RWPE2 (cell line): Measurements from ENCODE around the gene TSPAN5.

ENCODE experiments used
- ATAC-seq: fragments of 200-7000 bp; cut with Tn5 transposase; 3 replicates; pipeline ENCODE4 v1.9.1; 2021; ENCODE audit warnings: low read depth
- DNase-seq: peaks from one replicate; pipeline ENCODE4 v3.0.0-alpha.2; 2020; ENCODE audit warnings: low spot score
- H3K27ac ChIP-seq: fragments of 450-650 bp; 2 replicates; pipeline ENCODE4 v1.5.1; 2017; ENCODE audit warnings: mild to moderate bottlenecking; ENCODE audit not compliant: poor library complexity, severe bottlenecking
- H3K27me3 ChIP-seq: fragments of 250-450 bp; sonication (Bioruptor Pico); 2 replicates; pipeline ENCODE4 v1.5.1; 2021; ENCODE audit warnings: mild to moderate bottlenecking, moderate library complexity; ENCODE audit not compliant: insufficient read depth, poor library complexity, severe bottlenecking
- H3K36me3 ChIP-seq: fragments of 250-450 bp; sonication (Bioruptor Pico); 2 replicates; pipeline ENCODE4 v1.5.1; 2020; ENCODE audit warnings: low read depth, mild to moderate bottlenecking, moderate library complexity
- H3K4me1 ChIP-seq: fragments of 250-450 bp; sonication (Bioruptor Pico); 2 replicates; pipeline ENCODE4 v1.5.1; 2021; ENCODE audit warnings: mild to moderate bottlenecking, moderate library complexity; ENCODE audit not compliant: insufficient read depth, poor library complexity, severe bottlenecking
- H3K4me3 ChIP-seq: fragments of 250-450 bp; sonication (Bioruptor Pico); 2 replicates; pipeline ENCODE4 v1.5.1; 2021; ENCODE audit warnings: mild to moderate bottlenecking, moderate library complexity; ENCODE audit not compliant: severe bottlenecking
- H3K9me3 ChIP-seq: fragments of 250-450 bp; sonication (Bioruptor Pico); 2 replicates; pipeline ENCODE4 v1.5.1; 2021; ENCODE audit warnings: mild to moderate bottlenecking, moderate library complexity; ENCODE audit not compliant: severe bottlenecking
- CTCF ChIP-seq: fragments of 450-650 bp; IDR thresholded peaks from one replicate; pipeline ENCODE4 v1.5.1; 2017; ENCODE audit warnings: mild to moderate bottlenecking, moderate library complexity; ENCODE audit not compliant: poor library complexity, severe bottlenecking

Gene TSPAN5

DNA sequence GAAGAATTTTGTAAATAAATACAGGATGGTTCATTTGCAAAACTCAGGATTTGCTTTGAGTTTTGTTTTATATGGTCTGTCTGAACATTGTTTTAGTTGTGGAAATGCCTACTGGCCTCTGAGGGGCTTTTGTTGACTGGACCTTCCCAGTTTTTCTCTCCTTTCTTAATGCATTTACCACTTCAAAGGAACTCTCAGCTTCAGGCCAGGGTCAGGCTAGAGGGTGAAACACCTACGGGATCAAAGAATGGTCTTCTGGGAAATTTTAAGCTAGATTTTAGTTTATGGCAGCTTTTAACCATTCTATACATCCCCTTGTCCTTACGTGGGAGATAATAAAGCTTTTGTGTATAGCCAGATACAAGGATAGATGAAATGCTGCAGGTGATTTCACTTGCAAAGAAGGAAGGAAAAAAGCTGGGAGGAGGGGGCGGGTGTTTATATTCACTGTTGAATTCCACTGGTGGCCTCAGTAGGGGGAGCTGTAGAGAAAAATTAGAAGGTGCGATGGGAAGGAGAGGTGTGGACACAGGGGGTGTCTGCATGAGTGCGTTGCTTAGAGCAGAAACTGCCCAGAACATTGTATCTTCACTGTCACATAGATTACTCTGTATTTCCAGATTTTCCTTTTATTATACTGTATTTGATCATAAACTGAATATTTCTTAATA lies 151.8 kb downstream of the TSPAN5 start:
- DNase-seq = no peak
- no peak overlapping the region for H3K4me3 ChIP-seq

DNA sequence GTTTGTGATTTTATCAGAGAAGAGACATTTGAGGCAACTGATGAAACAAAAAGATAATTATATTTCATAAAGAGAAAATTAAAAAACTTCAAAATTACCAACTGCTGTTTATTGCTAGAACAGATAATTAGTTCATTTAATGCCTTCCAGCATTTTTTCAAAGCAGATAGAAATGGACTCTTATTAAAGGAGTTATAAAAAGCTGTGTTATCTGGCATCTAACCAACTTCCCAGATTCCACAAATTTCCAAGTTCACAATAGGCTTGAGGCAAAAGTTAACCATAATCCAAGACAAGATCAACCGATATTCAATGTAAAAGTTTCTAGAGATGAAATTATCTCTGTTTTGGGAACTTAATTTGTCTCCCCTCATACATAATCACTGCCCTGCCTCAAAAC lies 152.4 kb downstream of the TSPAN5 start:
- TF ChIP-seq CTCF = no peak
- H3K27ac ChIP-seq = no peak overlapping the region
- H3K27me3 ChIP-seq = no peaks in the 10 kb centered on the region
- peaks cover 11% of the 10 kb centered on the region for H3K4me1 ChIP-seq
- ATAC-seq (no peak), DNase-seq (no peak)
- H3K4me3 ChIP-seq = no peak overlapping the region
- H3K36me3 ChIP-seq = peaks cover 25% of the 10 kb centered on the region
- no peaks in the 10 kb centered on the region for H3K9me3 ChIP-seq

More for the DNA sequence above, 151.8 kb downstream of the TSPAN5 start:
- peaks cover 20% of the 10 kb centered on the region for H3K36me3 ChIP-seq
- ATAC-seq = no peak
- TF ChIP-seq CTCF = no peak
- H3K4me1 ChIP-seq = peaks cover 17% of the 10 kb centered on the region
- H3K9me3 ChIP-seq = no peaks in the 10 kb centered on the region
- H3K27ac ChIP-seq = no peak overlapping the region
- H3K27me3 ChIP-seq = no peaks in the 10 kb centered on the region

DNA sequence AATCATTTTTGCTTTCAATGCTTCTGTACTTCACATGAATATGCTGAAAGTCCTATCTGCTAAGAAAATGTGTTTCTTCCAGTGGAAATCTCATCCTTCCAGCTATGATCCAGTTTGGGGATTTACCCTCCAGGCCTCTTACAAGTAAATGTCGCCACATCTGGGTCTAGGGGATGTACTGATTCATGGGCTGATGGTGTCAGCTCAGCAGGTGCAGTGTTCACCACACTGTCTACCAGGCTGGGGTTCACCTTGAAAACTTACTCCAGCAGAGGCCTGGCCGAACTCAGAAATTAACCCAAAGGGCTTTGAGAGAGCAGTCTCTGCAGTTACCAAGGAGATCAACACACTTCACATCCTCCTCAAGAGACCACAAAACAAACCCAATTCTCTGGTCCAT lies 154.3 kb downstream of the TSPAN5 start:
- ATAC-seq = no peak

GRCh38 chr4:98503676-98504075 lies 154.7 kb downstream of the TSPAN5 start:
- TF ChIP-seq CTCF = no peak
- Histone ChIP-seq H3K9me3 (no peaks in the 10 kb centered on the region), H3K27ac (no peak overlapping the region), H3K27me3 (no peaks in the 10 kb centered on the region), H3K36me3 (peaks cover 22% of the 10 kb centered on the region), H3K4me1 (no peaks in the 10 kb centered on the region), H3K4me3 (no peak overlapping the region)
- DNase-seq (no peak), ATAC-seq (no peak)

More for the DNA sequence above, 154.3 kb downstream of the TSPAN5 start:
- no peak overlapping the region for H3K4me3 ChIP-seq
- peaks cover 22% of the 10 kb centered on the region for H3K36me3 ChIP-seq
- DNase-seq = no peak
- no peak overlapping the region for H3K27ac ChIP-seq
- no peak for TF ChIP-seq CTCF
- no peaks in the 10 kb centered on the region for H3K4me1 ChIP-seq
- H3K27me3 ChIP-seq = no peaks in the 10 kb centered on the region
- no peaks in the 10 kb centered on the region for H3K9me3 ChIP-seq

- no peak for TF ChIP-seq CTCF
- DNase-seq = no peak
- Histone ChIP-seq H3K4me1 (no peaks in the 10 kb centered on the region), H3K36me3 (peaks cover 20% of the 10 kb centered on the region), H3K4me3 (no peak overlapping the region), H3K27ac (no peak overlapping the region), H3K27me3 (no peaks in the 10 kb centered on the region), H3K9me3 (no peaks in the 10 kb centered on the region)
- no peak for ATAC-seq
Measured at GRCh38 chr4:98502624-98503023, 155.8 kb downstream of the TSPAN5 start.
